Measurements from ENCODE around the gene GLIS2.

- TF ChIP-seq CTCF (conservative IDR thresholded peaks at IDR 0.05; ENCODE audit: low read depth, low read length) (no peak), EZH2 (IDR thresholded peaks at IDR 0.05; ENCODE audit: low read length, unreplicated experiment) (no peak), EZH2phosphoT487 (IDR thresholded peaks at IDR 0.05; ENCODE audit: borderline replicate concordance, low read length) (no peak)
These were observed 45.3 kb upstream of the GLIS2 start for GRCh38 chr16:4270595-4270994.
